ENCODE results near the gene ORAI1. TPM values are rescaled to one million over a fixed set of nuclear protein-coding genes. Genes with fewer than 3 reads are reported as not detected.
A peak's percentile ranks its signal among the peaks of the same experiment; 100 is the strongest.
"Not testable (repeated sequence)": the region's sequence is repeated elsewhere in the genome, so short reads cannot be mapped to it uniquely, and the experiment has no call there.

Gene ORAI1
- total RNA-seq, 5 donors from 2014 or later (not counting 1 experiment from before 2014, with no cell fraction given) = 38.9 to 76.5 (median 59.0) TPM

DNA sequence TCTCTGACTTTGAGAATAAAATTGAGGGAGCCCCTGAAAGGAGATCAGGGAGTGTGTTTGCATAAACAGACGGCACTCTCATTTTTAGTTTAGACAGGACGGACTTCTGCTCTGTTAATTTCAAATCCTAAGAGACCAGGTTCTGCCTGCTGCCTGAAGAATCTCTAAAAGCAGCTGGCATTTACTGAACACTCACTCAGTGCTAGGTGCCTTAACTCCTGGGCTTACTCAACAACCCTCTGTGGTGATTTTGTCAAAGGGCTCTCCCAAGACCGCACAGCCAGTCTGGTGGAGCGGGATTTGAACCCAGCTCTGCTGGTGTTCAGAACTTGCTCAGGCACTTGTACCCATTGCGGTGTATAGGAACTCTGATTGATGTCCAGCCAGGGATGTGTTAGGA is 2.2 kb downstream of the ORAI1 start:
- H3K27ac ChIP-seq (ENCODE audit: low read length) = peak overlapping the region; percentile 89
- H3K36me3 Mint-ChIP-seq = peaks cover 18% of the 10 kb centered on the region
- H3K4me3 Mint-ChIP-seq = peak overlapping the region; percentile 93 to 95 (median 93)
- no peaks in the 10 kb centered on the region for H3K9me3 ChIP-seq
- CTCF ChIA-PET = interaction anchor here (0.5 to 2.9 kb wide), 6 partner anchors 40 to 210 kb away, joined by 3 to 20 read pairs (median 4); partner anchors contain the start of gene MORN3 (in 1 of the 2)
- peaks cover 39 to 73% of the 10 kb centered on the region in 2 experiments for H3K4me1 ChIP-seq (ENCODE audit: control insufficient read depth in 1 of 2, extremely low read depth in 1 of 2, insufficient read depth in 2 of 2, low read length in 2 of 2)
- no peaks in the 10 kb centered on the region for H3K9me3 Mint-ChIP-seq
- H3K4me3 ChIP-seq (ENCODE audit: control insufficient read depth in 1 of 2, extremely low read depth in 1 of 2, low read length in 1 of 2) = peak overlapping the region; percentile 85 to 96
- H3K36me3 ChIP-seq (ENCODE audit: control insufficient read depth in 2 of 2, extremely low read depth in 1 of 2, insufficient read depth in 1 of 2, low read length in 1 of 2) = peaks cover 3 to 6% of the 10 kb centered on the region in 2 donors
- peak overlapping the region; percentile 96 to 97 for H3K27ac Mint-ChIP-seq
- DNase-seq (no peak), ATAC-seq (replicated peaks in 1 of 4) (no peak)
- POLR2A ChIA-PET = interaction anchor here (0.5 to 1.0 kb wide), 3 partner anchors 30 to 43 kb away, joined by 3 to 7 read pairs (median 4); no protein-coding TSS in a partner anchor
- no peaks in the 10 kb centered on the region for H3K27me3 ChIP-seq (replicated peaks in 1 of 2; ENCODE audit: control insufficient read depth in 2 of 2, extremely low read depth in 1 of 2, insufficient read depth in 2 of 2, low read length in 1 of 2)
- 49% methylated on average over 4 of the region's 5 CpGs for WGBS (ENCODE audit: insufficient coverage)
- H3K27me3 Mint-ChIP-seq = no peaks in the 10 kb centered on the region
- H3K4me1 Mint-ChIP-seq = peaks cover 64 to 73% (median 64%) of the 10 kb centered on the region in 3 donors

DNA sequence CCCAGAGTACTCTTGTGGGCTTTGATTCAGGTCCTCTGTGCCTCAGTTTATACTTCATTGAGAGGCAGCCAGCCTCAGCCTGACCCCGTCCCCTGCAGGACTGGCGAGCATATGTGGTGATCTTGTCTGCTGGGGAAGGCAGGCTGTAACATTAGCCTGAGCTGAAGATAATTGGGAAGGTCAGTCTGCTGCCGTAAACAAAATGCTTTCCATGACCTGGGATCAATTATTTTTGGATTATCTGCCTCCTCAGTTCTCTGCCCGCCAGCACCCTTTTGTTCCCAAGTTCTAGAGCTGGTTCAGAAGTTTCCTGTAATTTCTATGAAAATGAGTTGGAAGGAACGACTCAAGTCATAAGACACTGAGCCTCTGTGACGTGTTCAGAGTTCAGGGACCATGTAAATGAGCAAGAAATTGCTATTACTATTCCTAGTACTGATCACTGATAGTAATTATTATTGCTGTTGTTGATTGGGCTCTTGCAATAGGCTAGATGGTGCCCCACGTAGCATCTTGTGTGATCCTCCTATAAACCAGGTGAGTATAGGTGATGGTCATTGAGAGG is 4.5 kb downstream of the ORAI1 start:
- no peak overlapping the region for H3K4me3 ChIP-seq (ENCODE audit: control insufficient read depth in 1 of 2, extremely low read depth in 1 of 2, low read length in 1 of 2)
- no peaks in the 10 kb centered on the region for H3K27me3 Mint-ChIP-seq
- H3K9me3 Mint-ChIP-seq = no peaks in the 10 kb centered on the region
- peaks cover 3 to 10% of the 10 kb centered on the region in 2 donors for H3K36me3 ChIP-seq (ENCODE audit: control insufficient read depth in 2 of 2, extremely low read depth in 1 of 2, insufficient read depth in 1 of 2, low read length in 1 of 2)
- ChIA-PET POLR2A (interaction anchor here (0.5 to 0.6 kb wide), 2 partner anchors 29 to 41 kb away, joined by 3 to 4 read pairs; no protein-coding TSS in a partner anchor), CTCF (interaction anchor here in 1 of 2 donors (0.5 to 1.7 kb wide), 4 partner anchors 38 to 132 kb away, joined by 3 to 10 read pairs (median 4); partner anchors contain the start of gene MORN3)
- H3K27me3 ChIP-seq (replicated peaks in 1 of 2; ENCODE audit: control insufficient read depth in 2 of 2, extremely low read depth in 1 of 2, insufficient read depth in 2 of 2, low read length in 1 of 2) = no peaks in the 10 kb centered on the region
- 100% methylated on average over 5 of the region's 7 CpGs for WGBS (ENCODE audit: insufficient coverage)
- peak overlapping the region; percentile 29 to 95 (median 34) for H3K4me3 Mint-ChIP-seq
- H3K9me3 ChIP-seq = no peaks in the 10 kb centered on the region
- H3K4me1 ChIP-seq (ENCODE audit: control insufficient read depth in 1 of 2, extremely low read depth in 1 of 2, insufficient read depth in 2 of 2, low read length in 2 of 2) = peaks cover 35 to 75% of the 10 kb centered on the region in 2 experiments
- H3K4me1 Mint-ChIP-seq = peaks cover 69 to 75% (median 69%) of the 10 kb centered on the region in 3 donors
- H3K27ac ChIP-seq (ENCODE audit: low read length) = no peak overlapping the region
- H3K36me3 Mint-ChIP-seq = peaks cover 23% of the 10 kb centered on the region
- DNase-seq (no peak), ATAC-seq (replicated peaks in 1 of 4) (no peak)
- peak overlapping the region; percentile 86 to 96 for H3K27ac Mint-ChIP-seq

DNA sequence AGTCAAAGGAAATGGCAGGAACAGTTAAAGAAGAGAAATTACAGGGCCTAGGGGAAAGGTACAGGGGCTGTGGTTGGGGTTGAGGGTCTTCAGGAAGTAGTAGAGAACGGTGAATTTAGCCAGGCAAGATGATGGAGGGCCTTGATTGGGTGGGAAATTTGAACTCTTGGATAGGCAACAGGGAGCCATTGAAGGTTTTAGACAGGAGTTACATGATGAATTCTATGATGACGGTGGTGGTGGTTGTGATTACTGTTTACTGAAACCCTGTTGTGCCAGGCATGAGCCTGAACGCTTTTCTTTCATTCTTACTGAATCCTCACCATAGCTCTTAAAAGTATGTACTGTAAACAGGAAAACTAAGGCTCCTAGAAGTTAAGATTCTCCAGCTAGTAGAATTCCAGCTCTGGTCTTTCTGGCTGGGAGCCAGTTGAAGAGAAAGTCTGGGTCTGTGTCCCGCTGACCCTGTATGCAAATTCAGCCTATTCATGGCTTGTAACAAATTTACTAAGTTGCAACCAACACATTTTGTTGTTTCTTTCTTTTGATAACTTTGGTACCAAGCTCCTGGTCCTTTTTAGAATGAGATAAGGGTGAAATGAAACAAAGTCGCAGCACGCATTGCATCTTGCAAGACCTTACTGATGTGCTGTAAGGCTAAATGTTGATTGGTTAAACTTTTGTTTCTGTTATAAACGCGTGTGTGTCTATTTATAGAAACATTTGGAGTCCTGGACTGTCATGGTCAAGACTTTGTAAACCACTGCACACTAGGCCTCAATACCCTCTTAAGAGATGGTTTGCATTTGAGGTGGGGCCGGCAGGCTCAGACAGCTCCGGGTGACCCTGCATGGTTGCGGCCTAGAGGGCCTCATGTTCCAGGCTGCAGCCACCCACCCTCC is 6.0 kb downstream of the ORAI1 start:
- WGBS (ENCODE audit: insufficient coverage) = 31% methylated on average over 1 of the region's 11 CpGs
- Histone ChIP-seq H3K27ac (ENCODE audit: low read length) (peak overlapping the region; percentile 27), H3K36me3 (ENCODE audit: control insufficient read depth in 2 of 2, extremely low read depth in 1 of 2, insufficient read depth in 1 of 2, low read length in 1 of 2) (peaks cover 3 to 10% of the 10 kb centered on the region in 2 donors), H3K27me3 (replicated peaks in 1 of 2; ENCODE audit: control insufficient read depth in 2 of 2, extremely low read depth in 1 of 2, insufficient read depth in 2 of 2, low read length in 1 of 2) (no peaks in the 10 kb centered on the region), H3K4me1 (ENCODE audit: control insufficient read depth in 1 of 2, extremely low read depth in 1 of 2, insufficient read depth in 2 of 2, low read length in 2 of 2) (peaks cover 46 to 87% of the 10 kb centered on the region in 2 experiments), H3K4me3 (ENCODE audit: control insufficient read depth in 1 of 2, extremely low read depth in 1 of 2, low read length in 1 of 2) (peak overlapping the region in 1 of 2 donors; percentile 0), H3K9me3 (no peaks in the 10 kb centered on the region)
- POLR2A ChIA-PET = interaction anchor here in 1 of 2 donors (0.6 kb wide), 2 partner anchors 165 to 1055 kb away, joined by 3 to 7 read pairs; no protein-coding TSS in a partner anchor
- H3K27ac Mint-ChIP-seq = peak overlapping the region; percentile 86 to 93
- H3K4me1 Mint-ChIP-seq = peaks cover 78 to 87% (median 79%) of the 10 kb centered on the region in 3 donors
- ATAC-seq (replicated peaks in 1 of 4) (no peak), DNase-seq (no peak)
- CTCF ChIA-PET = interaction anchor here in 1 of 2 donors (1.0 kb wide), 1 partner anchor 54 kb away, joined by 3 read pairs; no protein-coding TSS in a partner anchor
- H3K4me3 Mint-ChIP-seq = peak overlapping the region; percentile 47 to 95 (median 58)
- no peaks in the 10 kb centered on the region for H3K9me3 Mint-ChIP-seq
- H3K36me3 Mint-ChIP-seq = peaks cover 23% of the 10 kb centered on the region
- no peaks in the 10 kb centered on the region for H3K27me3 Mint-ChIP-seq

- H3K4me3 Mint-ChIP-seq; H3K9me3 ChIP-seq; H3K4me3 ChIP-seq (ENCODE audit: control insufficient read depth in 1 of 2, extremely low read depth in 1 of 2, low read length in 1 of 2); DNase-seq; H3K27me3 ChIP-seq (replicated peaks in 1 of 2; ENCODE audit: control insufficient read depth in 2 of 2, extremely low read depth in 1 of 2, insufficient read depth in 2 of 2, low read length in 1 of 2); CTCF ChIA-PET; H3K9me3 Mint-ChIP-seq; H3K27ac ChIP-seq (ENCODE audit: low read length); H3K27ac Mint-ChIP-seq; ATAC-seq (replicated peaks in 1 of 4); H3K27me3 Mint-ChIP-seq: not testable (repeated sequence)
- POLR2A ChIA-PET = interaction anchor here in 1 of 2 donors (0.6 kb wide), 1 partner anchor 37 kb away, joined by 11 read pairs; no protein-coding TSS in a partner anchor
- H3K4me1 ChIP-seq (ENCODE audit: control insufficient read depth in 1 of 2, extremely low read depth in 1 of 2, insufficient read depth in 2 of 2, low read length in 2 of 2) = peaks cover 48 to 91% of the 10 kb centered on the region in 2 experiments
- H3K36me3 ChIP-seq (ENCODE audit: control insufficient read depth in 2 of 2, extremely low read depth in 1 of 2, insufficient read depth in 1 of 2, low read length in 1 of 2) = peaks cover 3 to 12% of the 10 kb centered on the region in 2 donors
- WGBS (ENCODE audit: insufficient coverage) = no CpG with 5 or more reads among the region's 11 CpGs
- peaks cover 80 to 84% (median 82%) of the 10 kb centered on the region in 3 donors for H3K4me1 Mint-ChIP-seq
- H3K36me3 Mint-ChIP-seq = peaks cover 23% of the 10 kb centered on the region
Observed at GRCh38 chr12:121633833-121634196, 7.5 kb downstream of the ORAI1 start.

- Mint-ChIP-seq H3K4me1 (peaks cover 72 to 77% (median 74%) of the 10 kb centered on the region in 3 donors), H3K4me3 (peak overlapping the region in 2 of 3 donors; percentile 9 to 50)
Observed at GRCh38 chr12:121634836-121635235, 8.5 kb downstream of the ORAI1 start.

More at GRCh38 chr12:121634836-121635235, 8.5 kb downstream of the ORAI1 start:
- ChIA-PET POLR2A (interaction anchor here in 1 of 2 donors (0.8 kb wide), 1 partner anchor 53 kb away, joined by 3 read pairs; no protein-coding TSS in a partner anchor), CTCF (interaction anchor here (0.6 to 1.4 kb wide), 2 partner anchors 38 to 155 kb away, joined by 3 to 8 read pairs; no protein-coding TSS in a partner anchor)
- Histone ChIP-seq H3K4me1 (ENCODE audit: control insufficient read depth in 1 of 2, extremely low read depth in 1 of 2, insufficient read depth in 2 of 2, low read length in 2 of 2) (peaks cover 41 to 86% of the 10 kb centered on the region in 2 experiments), H3K9me3 (no peaks in the 10 kb centered on the region), H3K36me3 (ENCODE audit: control insufficient read depth in 2 of 2, extremely low read depth in 1 of 2, insufficient read depth in 1 of 2, low read length in 1 of 2) (peaks cover 3 to 16% of the 10 kb centered on the region in 2 donors), H3K27me3 (replicated peaks in 1 of 2; ENCODE audit: control insufficient read depth in 2 of 2, extremely low read depth in 1 of 2, insufficient read depth in 2 of 2, low read length in 1 of 2) (no peaks in the 10 kb centered on the region), H3K27ac (ENCODE audit: low read length) (no peak overlapping the region), H3K4me3 (ENCODE audit: control insufficient read depth in 1 of 2, extremely low read depth in 1 of 2, low read length in 1 of 2) (peak overlapping the region in 1 of 2 donors; percentile 26)
- Mint-ChIP-seq H3K9me3 (no peaks in the 10 kb centered on the region), H3K27ac (peak overlapping the region; percentile 90 to 92), H3K27me3 (no peaks in the 10 kb centered on the region), H3K36me3 (peaks cover 19% of the 10 kb centered on the region)
- ATAC-seq (replicated peaks in 1 of 4) = no peak
- no CpG with 5 or more reads among the region's 13 CpGs for WGBS (ENCODE audit: insufficient coverage)
- no peak for DNase-seq
